Keratinocyte (primary cell): Measurements from ENCODE around the gene INPP4B. TPM values are rescaled to one million over a fixed set of nuclear protein-coding genes. Genes with fewer than 3 reads are reported as not detected.

Experiments used
- DNase-seq: peaks from one replicate; pipeline ENCODE4 v3.0.0-alpha.2; 2011; ENCODE audit warnings: low read depth, missing footprints, low spot score
- FAIRE-seq: peaks from 2 replicates; lab custom pipeline; 2011; peaks lifted over from hg19 to GRCh38; lab: Jason Lieb, UNC
- H2AFZ ChIP-seq: 2 replicates; pipeline ENCODE4 v1.6.0; 2012; ENCODE audit warnings: low read length, control low read depth, inconsistent platforms; ENCODE audit not compliant: control insufficient read depth
- H3K27ac ChIP-seq: 2 replicates; pipeline ENCODE4 v1.5.1; 2011; ENCODE audit warnings: low read length; ENCODE audit not compliant: control insufficient read depth, insufficient read depth
- H3K27me3 ChIP-seq: 3 replicates; pipeline ENCODE4 v1.6.0; 2011; ENCODE audit warnings: low read length; ENCODE audit not compliant: control insufficient read depth, insufficient read depth; ENCODE audit errors: extremely low read depth
- H3K36me3 ChIP-seq, 2 experiments: 2 replicates in 1 of 2; 3 replicates in 1 of 2; pipeline ENCODE4 v1.5.1; 2011; ENCODE audit warnings: low read length in 2 of 2, mild to moderate bottlenecking in 1 of 2; ENCODE audit not compliant: control insufficient read depth in 2 of 2, insufficient read depth in 2 of 2; ENCODE audit errors: extremely low read depth in 1 of 2
- H3K4me1 ChIP-seq: 3 replicates; pipeline ENCODE4 v1.5.1; 2011; ENCODE audit warnings: low read length; ENCODE audit not compliant: control insufficient read depth, insufficient read depth; ENCODE audit errors: extremely low read depth
- H3K4me2 ChIP-seq: 3 replicates; pipeline ENCODE4 v1.6.0; 2011; ENCODE audit warnings: low read depth, low read length; ENCODE audit not compliant: control insufficient read depth, insufficient read depth; ENCODE audit errors: extremely low read depth
- H3K4me3 ChIP-seq, 3 experiments: fragments of 200-600 bp in 1 of 3; sonication (generic) in 1 of 3; 2 replicates in 2 of 3; 3 replicates in 1 of 3; pipeline ENCODE4 v1.5.1; 2011 to 2016; ENCODE audit warnings: low read length in 3 of 3, mild to moderate bottlenecking in 3 of 3, control low read depth in 2 of 3, inconsistent platforms in 1 of 3, low read depth in 1 of 3, mixed read lengths in 1 of 3, mixed run types in 1 of 3, moderate library complexity in 1 of 3; ENCODE audit not compliant: control insufficient read depth in 2 of 3, insufficient read depth in 2 of 3; ENCODE audit errors: extremely low read depth in 1 of 3
- H3K79me2 ChIP-seq: 2 replicates; pipeline ENCODE4 v1.6.0; 2012; ENCODE audit warnings: low read length; ENCODE audit not compliant: control insufficient read depth, insufficient read depth
- H3K9ac ChIP-seq: 3 replicates; pipeline ENCODE4 v1.6.0; 2011; ENCODE audit warnings: low read length; ENCODE audit not compliant: control insufficient read depth, insufficient read depth; ENCODE audit errors: extremely low read depth
- H3K9me1 ChIP-seq: 3 replicates; pipeline ENCODE4 v1.6.0; 2011; ENCODE audit warnings: low read length; ENCODE audit not compliant: control insufficient read depth, insufficient read depth; ENCODE audit errors: extremely low read depth
- H3K9me3 ChIP-seq: 2 replicates; pipeline ENCODE4 v1.5.1; 2012; ENCODE audit warnings: low read depth, low read length; ENCODE audit not compliant: control insufficient read depth
- H4K20me1 ChIP-seq: 3 replicates; pipeline ENCODE4 v1.6.0; 2011; ENCODE audit warnings: low read length; ENCODE audit not compliant: control insufficient read depth, insufficient read depth; ENCODE audit errors: extremely low read depth
- CTCF ChIP-seq, 3 experiments: IDR thresholded peaks in 1 of 3; conservative IDR thresholded peaks in 1 of 3; optimal IDR thresholded peaks in 1 of 3; 2 replicates in 2 of 3; 3 replicates in 1 of 3; pipeline versions ENCODE3 to v1.5.1; 2011; ENCODE audit warnings: low read length in 3 of 3, mild to moderate bottlenecking in 3 of 3, moderate library complexity in 2 of 3, control low read depth in 1 of 3, inconsistent platforms in 1 of 3; ENCODE audit not compliant: insufficient read depth in 2 of 3; ENCODE audit errors: extremely low read depth in 1 of 3
- EZH2 ChIP-seq: IDR thresholded peaks from one replicate; pipeline ENCODE4 v1.6.1; 2012; ENCODE audit warnings: inconsistent platforms, mild to moderate bottlenecking, low read length, moderate library complexity
- dilution Hi-C: fragments of 300-500 bp; cut with MboI; formaldehyde crosslinking; loops from one replicate; pipeline ENCODE4 v1.7.0; 2020; ENCODE audit warnings: low sequenced_read_pairs; ENCODE audit not compliant: extremely low pct_ligation_motif_present
- polyA plus RNA-seq, 5 experiments: library from polyadenylated mRNA; depleted of rRNA in 3 of 5; stranded (reverse) in 3 of 5; stranded (forward) in 1 of 5; unstranded in 1 of 5; fragments of >200 nt; gene quantifications; 1 replicate in 1 of 5; 2 replicates in 3 of 5; 3 replicates in 1 of 5; pipeline versions ENCODE4 v1.2.1 to v1.2.3, GENCODE V29; 2011 to 2012; ENCODE audit warnings: missing spikeins in 2 of 5, low read depth in 1 of 5, low replicate concordance in 1 of 5

The INPP4B gene
- polyA plus RNA-seq, 1 donor (not counting 4 experiments of a cell fraction or from before 2014, with no cell fraction given), result 50.2 TPM

GRCh38 chr4:142567199-142567598 is 278.9 kb downstream of the INPP4B start:
- H3K4me2 ChIP-seq, result no peak overlapping the region
- dilution Hi-C loops, result loop anchor here (25.0 kb wide), 1 partner anchor 180 kb away; no protein-coding TSS in a partner anchor

DNA sequence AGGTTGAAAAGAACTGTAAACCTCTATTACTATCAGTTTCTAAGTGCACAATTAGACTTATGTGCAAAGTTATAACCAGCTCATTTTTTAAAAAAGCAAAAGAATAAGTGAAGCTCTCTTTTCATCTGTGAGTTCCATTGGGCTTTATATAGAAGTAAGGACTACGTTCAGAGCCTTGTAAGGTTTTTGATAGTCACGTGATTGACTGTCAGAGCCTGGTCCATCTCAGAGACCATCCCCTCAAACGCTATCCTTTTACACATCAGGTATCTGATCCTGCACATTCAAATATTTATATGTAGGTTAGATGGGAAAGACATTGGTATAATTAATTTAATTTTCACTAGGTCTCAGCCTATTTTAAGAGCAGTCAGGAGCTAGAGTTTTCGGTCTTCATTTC is 279.3 kb downstream of the INPP4B start:
- no peak for DNase-seq
- Histone ChIP-seq H3K27me3 (no peaks in the 10 kb centered on the region), H3K9ac (no peak overlapping the region), H2AFZ (no peak overlapping the region), H3K4me1 (peaks cover 11% of the 10 kb centered on the region), H3K9me1 (no peaks in the 10 kb centered on the region), H4K20me1 (no peaks in the 10 kb centered on the region), H3K4me2 (no peak overlapping the region), H3K79me2 (no peaks in the 10 kb centered on the region), H3K9me3 (no peaks in the 10 kb centered on the region), H3K27ac (no peak overlapping the region), H3K36me3 (no peaks in the 10 kb centered on the region), H3K4me3 (no peak overlapping the region)
- TF ChIP-seq EZH2, result no peak
- TF ChIP-seq CTCF (optimal IDR thresholded peaks at IDR 0.05 in 1 of 3, IDR thresholded peaks at IDR 0.05 in 1 of 3, conservative IDR thresholded peaks at IDR 0.05 in 1 of 3; ENCODE audit: extremely low read depth in 1 of 3, insufficient read depth in 2 of 3, low read length in 3 of 3), result no peak
- no peak for FAIRE-seq
- dilution Hi-C loops, result loop anchor here (25.0 kb wide), 1 partner anchor 179 kb away; no protein-coding TSS in a partner anchor

More at GRCh38 chr4:142567199-142567598, 278.9 kb downstream of the INPP4B start:
- Histone ChIP-seq H3K4me1 (peaks cover 11% of the 10 kb centered on the region), H3K27ac (no peak overlapping the region), H3K9me3 (no peaks in the 10 kb centered on the region), H3K4me3 (no peak overlapping the region), H3K9ac (no peak overlapping the region), H3K27me3 (no peaks in the 10 kb centered on the region), H2AFZ (peak overlapping the region; percentile 37), H3K36me3 (no peaks in the 10 kb centered on the region), H3K9me1 (no peaks in the 10 kb centered on the region), H3K79me2 (no peaks in the 10 kb centered on the region), H4K20me1 (no peaks in the 10 kb centered on the region)
- no peak for FAIRE-seq
- no peak for DNase-seq
- TF ChIP-seq CTCF (optimal IDR thresholded peaks at IDR 0.05 in 1 of 3, IDR thresholded peaks at IDR 0.05 in 1 of 3, conservative IDR thresholded peaks at IDR 0.05 in 1 of 3; ENCODE audit: extremely low read depth in 1 of 3, insufficient read depth in 2 of 3, low read length in 3 of 3) (peak in 1 of 3 experiments; percentile 22), EZH2 (no peak)
